GM19452 (cell line): ENCODE results near the gene PCK1.

Experiments
- ATAC-seq: cut with Tn5 transposase; IDR thresholded peaks from one replicate; pipeline ENCODE4 v1.9.1; 2021; ENCODE audit not compliant: unreplicated experiment

The PCK1 gene

GRCh38 chr20:57559658-57560553, 1.0 kb upstream of the PCK1 start:
- ATAC-seq, result no peak

GRCh38 chr20:57561356-57562279, 708 bp downstream of the PCK1 start:
- no peak for ATAC-seq

- no peak for ATAC-seq
These were observed 1.9 kb downstream of the PCK1 start for GRCh38 chr20:57562541-57563465.

GRCh38 chr20:57563522-57563921, 2.6 kb downstream of the PCK1 start:
- no peak for ATAC-seq

- no peak for ATAC-seq
These were observed 3.4 kb downstream of the PCK1 start for GRCh38 chr20:57564180-57564802.

GRCh38 chr20:57564951-57565642, 4.2 kb downstream of the PCK1 start:
- ATAC-seq, result no peak

DNA sequence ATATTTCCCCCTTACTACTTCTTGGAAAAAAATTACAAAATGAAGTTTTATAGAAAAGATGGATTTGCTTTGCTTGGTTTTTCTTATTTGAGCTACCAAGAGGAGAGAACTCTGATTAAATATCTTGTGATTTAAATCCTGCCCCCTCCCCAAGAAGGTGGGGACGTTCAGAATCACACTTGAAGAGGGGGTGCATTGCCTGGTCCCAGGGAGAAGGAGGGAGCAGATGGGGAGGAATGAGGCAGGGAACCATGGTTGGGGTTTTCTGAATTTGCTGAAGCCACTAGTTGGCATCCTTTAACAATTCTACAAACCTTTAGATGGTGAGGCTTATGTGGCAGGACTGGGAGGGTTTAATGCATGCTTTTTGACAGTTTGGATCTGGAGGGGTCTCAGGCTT, 5.5 kb downstream of the PCK1 start:
- no peak for ATAC-seq

- no peak for ATAC-seq
These were observed 6.0 kb downstream of the PCK1 start for GRCh38 chr20:57566803-57567459.

DNA sequence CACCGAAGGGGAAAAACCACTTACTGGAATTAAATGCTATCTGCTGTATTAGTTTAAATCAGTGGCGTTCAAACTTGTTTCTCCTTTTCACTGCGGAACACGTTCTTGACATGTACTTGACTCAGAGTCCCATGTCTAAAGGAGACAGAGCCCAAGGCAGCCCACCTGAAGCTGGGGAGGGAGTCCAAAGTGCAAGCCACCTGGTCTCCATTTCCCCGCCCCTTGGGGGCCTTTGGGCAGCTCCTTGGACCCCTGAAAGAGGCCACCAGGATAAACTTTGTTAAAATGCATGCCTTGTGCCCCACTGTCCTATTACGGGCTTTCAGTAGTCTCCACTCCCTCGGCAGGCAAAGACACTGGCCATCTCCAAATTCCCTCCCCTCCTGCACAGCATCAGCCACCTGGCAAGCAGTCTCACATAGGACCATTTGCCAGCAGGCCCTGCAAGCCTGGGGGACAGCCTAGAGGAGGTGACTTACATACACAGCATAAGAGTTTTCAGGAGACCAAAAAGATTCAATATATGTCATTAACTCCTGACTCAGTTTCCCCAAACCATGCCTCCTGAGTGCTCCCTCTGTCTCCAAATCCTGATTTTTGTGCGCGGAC, 6.7 kb downstream of the PCK1 start:
- ATAC-seq, result no peak

GRCh38 chr20:57568088-57568896, 7.4 kb downstream of the PCK1 start:
- no peak for ATAC-seq

- no peak for ATAC-seq
These were observed 8.1 kb downstream of the PCK1 start for GRCh38 chr20:57568960-57569359.

GRCh38 chr20:57570145-57570850, 9.4 kb downstream of the PCK1 start:
- no peak for ATAC-seq

DNA sequence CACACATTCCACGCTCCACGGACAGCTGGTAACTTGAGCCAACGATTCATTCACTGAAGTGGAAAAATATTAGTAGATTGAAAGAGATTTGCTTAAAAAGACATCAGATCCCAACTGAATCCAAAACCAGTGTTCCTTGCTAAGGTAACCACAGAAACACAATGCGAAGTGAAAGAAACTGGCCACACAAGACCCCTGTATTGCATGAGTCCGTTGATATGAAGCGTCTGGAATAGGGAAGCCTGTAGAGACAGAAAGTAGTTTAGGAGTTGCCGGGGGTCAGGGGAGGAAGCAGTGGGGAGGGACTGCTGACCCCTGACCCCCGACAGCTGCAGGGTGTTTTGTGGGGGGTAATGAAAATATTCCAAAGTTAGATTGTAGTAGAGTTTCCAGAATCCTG, 10.0 kb downstream of the PCK1 start:
- no peak for ATAC-seq

DNA sequence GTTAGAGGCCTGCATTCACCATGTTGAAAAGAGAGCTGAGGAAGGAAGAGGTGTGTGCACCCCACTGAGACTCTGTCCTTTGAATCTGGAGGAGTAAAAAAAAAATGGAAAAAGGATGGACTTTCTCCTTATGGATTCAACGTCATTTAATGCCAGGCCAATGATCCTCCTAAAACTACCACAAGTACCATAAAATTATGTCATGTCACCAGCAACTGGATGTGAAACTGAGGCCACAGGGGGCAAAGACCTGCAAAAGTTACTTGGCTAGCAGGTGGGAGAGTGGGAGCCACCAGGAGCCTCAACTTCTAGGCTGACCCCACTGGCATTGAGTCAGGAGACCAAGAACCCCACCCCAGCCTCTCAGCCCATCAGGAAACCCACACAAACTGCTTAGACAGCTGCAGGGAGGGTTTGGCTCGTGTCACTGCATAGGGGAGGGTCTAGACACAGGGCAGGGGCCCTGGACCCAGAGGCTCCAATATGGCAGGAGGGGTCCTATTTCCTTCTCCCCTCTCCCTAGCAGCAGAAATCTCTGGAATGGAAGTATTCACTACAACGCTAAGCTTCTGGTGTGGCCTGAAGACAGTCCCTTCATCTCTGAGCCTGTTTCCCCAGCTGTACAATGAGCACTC, 11.0 kb downstream of the PCK1 start:
- ATAC-seq, result no peak

DNA sequence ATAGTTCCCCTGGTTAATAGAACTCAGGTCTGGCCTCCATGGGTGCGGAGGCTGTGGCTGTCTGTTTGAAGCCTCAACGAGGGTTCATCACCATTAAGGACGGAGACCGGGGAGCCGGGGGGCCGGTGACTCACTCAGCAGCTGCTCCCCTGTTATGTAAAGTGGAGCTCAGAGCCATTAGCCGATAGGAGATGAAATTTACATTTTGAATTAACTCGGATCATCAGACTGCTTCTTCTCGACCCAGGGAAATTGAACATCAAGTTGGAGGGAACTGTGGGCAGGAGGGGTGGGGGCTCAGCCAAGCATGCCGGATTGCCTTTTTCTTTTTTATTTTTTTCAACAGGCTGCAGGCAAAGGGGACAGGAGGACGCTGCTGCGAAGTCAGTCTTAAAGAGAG, 12.3 kb downstream of the PCK1 start:
- ATAC-seq, result no peak

DNA sequence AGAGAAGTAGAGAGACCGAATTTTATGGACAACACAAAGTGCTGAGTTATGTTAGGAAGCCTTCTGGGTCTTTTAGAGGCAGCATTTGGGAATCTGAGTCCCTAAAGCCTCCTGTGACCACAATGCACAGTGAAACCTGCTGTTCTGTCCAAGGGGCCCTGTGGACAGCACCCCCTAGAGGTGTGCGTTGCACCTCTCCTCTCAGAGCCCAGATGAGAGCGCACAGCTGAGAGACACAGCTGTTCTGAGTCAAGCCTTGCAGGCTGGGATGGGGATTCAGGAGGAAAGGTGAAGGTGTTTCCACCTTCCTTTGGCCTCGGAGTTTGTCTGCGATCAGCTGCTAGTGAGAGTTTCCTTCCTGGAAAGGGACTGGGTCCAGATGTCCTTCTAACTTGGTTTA, 13.0 kb downstream of the PCK1 start:
- ATAC-seq, result no peak

- ATAC-seq, result no peak
These were observed 14.0 kb downstream of the PCK1 start for GRCh38 chr20:57574954-57575353.
